ENCODE data around the gene FAM120A. TPM values are rescaled to one million over a fixed set of nuclear protein-coding genes. Genes with fewer than 3 reads are reported as not detected.

FAM120A gene
- total RNA-seq, 1 experiment from 2014 or later = 60.5 TPM

DNA sequence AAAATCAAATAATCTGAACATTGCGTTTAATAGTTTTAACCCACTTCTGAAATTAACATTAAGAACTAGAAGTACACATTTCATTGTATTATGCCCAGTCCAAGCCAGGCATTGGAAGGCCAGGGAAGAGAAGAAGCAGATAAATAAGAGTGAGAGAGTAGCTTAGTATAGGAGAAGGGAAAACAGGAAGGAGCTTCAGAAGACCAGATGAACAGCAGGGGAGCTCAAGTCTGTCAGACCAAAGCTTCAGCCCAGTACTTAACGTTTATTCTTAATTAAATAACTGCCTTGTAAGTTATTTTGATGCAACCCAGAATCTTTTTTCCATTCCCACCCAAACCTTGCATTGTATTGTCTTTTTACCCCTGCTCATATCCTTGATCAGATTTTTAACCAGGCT is 13.4 kb downstream of the FAM120A start:
- DNase-seq (ENCODE audit: low read depth, low spot score) = no peak
- in situ Hi-C loops (cut with HindIII; ENCODE audit: low pct_unique_long_range_greater_than_20kb, low sequenced_read_pairs) = no loop called here

DNA sequence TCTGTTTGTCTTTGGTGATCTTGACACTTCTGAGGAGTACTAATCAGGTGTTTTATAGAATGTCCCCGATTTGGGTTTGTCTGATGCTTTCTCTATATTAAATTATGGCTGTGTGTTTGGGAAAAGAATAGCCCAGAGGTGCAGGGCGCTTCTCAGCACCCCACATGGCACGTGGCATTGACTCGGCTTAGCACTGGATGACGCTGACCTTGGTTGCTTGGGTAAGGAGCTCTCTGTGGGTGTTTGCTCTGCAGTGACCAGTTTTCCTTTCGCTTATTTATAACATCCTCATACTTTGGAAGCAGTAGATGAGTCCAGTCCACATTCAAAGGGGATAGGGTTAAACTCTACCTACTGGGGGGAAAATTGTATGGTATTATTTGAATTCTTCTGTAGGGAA is 14.4 kb downstream of the FAM120A start:
- no peak for DNase-seq (ENCODE audit: low read depth, low spot score)
- in situ Hi-C loops (cut with HindIII; ENCODE audit: low pct_unique_long_range_greater_than_20kb, low sequenced_read_pairs) = no loop called here

DNA sequence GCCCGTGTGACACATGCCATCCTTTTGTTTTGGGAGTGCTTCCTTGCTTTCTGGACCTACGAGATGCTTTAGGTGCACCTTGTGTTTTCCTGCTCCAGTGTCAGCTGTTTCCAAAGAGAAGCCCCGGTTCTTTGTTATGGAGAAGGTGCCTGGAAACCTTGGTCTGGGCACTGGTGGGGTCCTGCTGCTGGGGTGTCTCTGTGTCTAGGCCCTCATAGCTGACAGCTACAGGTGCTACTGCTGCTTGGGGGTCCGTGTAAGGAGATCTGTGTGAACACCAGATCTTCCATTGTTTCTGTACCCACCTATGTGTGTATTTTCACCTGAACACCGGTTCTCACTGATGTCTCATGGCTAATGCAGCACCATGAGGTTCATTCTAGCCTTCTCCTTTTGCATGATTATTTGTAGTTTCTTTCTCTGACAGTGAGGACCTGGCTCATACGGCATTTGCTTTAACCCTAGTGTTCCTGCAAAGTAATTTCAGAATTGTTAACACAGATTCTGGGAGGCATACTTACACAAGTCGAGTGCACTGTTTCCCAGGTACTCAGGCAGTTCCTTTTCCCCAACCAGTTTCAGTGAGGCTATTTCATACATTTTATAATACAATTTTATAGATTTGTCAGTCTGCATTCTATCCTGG is 15.1 kb downstream of the FAM120A start:
- in situ Hi-C loops (cut with HindIII; ENCODE audit: low pct_unique_long_range_greater_than_20kb, low sequenced_read_pairs) = no loop called here

DNA sequence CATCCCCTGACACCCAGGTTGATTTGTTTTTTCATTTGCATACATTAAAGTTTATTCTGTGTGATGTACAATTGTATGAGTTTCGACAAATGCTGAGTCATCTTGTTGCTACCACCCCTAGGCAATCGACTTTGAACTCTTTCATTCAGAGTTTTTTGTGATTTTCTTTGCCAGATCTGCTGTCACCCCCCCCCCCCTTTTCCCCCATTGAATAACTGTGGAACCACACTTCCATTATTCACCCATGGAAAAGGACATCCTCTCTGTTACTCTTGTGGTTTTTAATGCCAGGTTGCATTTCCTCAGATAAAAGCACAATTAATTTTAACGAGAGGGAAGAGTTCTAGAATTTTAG is 15.6 kb downstream of the FAM120A start:
- DNase-seq (ENCODE audit: low read depth, low spot score) = no peak
- in situ Hi-C loops (cut with HindIII; ENCODE audit: low pct_unique_long_range_greater_than_20kb, low sequenced_read_pairs) = no loop called here

More for the DNA sequence above, 15.1 kb downstream of the FAM120A start:
- DNase-seq (ENCODE audit: low read depth, low spot score) = no peak

DNA sequence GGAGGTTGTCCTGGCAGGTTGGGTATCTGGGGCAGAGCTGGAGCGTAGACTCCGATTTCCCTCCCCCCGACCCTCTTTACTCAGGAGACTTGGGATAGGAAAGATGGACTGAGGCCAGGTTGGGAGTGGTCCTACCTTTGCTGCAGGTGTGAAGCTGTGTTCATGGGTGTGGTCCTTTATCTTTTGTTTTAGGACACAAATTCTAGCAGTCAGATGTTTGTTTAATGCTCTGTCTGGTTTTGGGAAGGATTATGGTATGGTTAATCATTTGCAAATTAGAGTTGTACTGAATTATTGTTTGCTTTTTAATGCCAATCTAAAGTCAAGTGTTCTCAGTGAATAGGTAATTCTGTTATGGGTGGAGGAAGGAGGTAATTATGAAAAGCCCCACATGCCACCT is 16.0 kb downstream of the FAM120A start:
- in situ Hi-C loops (cut with HindIII; ENCODE audit: low pct_unique_long_range_greater_than_20kb, low sequenced_read_pairs) = no loop called here
- no peak for DNase-seq (ENCODE audit: low read depth, low spot score)

DNA sequence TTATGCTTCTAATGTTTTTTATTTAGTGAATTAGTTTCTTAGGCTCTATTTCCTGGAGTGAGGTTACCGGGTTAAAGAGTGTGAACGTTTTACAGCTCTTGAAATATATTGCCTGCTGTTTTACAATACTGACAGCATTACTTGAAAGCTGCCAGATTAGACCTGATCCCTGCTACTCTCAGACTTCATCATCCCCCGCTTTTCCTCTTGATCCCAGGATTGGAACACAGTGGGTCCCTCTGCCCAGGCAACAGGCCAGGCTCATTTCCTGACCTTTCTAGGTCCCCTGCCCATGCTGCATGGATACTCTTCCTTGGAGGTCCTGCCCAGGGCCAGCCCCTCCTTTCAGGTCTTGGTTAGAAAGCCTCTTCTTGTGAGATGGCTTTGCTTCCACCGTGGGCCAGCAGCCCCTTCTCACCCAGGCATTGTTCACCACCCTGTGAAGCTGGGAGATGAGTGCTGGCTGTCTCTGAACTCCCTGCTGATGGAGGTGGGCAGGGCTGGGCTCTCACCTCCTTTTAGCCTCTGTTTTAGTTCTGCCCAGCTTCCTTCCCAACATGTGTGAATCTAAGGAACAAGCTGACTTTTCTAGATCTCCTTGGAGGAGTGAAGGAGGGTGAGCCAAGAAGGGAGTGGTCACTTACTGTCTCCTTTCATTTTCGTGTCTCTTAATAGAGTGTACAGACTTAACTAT is 17.4 kb downstream of the FAM120A start:
- in situ Hi-C loops (cut with HindIII; ENCODE audit: low pct_unique_long_range_greater_than_20kb, low sequenced_read_pairs) = no loop called here
- DNase-seq (ENCODE audit: low read depth, low spot score) = no peak

DNA sequence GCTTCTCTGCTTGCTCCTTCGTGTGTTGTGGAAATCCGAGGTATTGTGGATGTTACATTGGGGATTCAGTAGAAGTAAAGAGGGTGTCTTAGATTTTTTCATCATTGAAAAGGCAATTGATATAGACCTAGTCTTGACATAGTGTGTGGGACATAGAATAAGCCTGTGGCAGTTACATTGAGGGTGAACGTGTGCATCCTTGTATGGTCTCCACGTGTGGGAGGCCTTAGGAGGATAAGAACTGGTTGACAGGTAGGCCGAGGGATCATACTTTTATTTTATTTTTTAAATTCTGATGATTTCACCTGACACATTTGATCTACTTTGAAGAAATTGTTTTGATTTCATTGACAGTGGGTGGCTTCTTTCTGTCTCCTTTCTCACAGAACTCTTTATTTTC is 18.9 kb downstream of the FAM120A start:
- in situ Hi-C loops (cut with HindIII; ENCODE audit: low pct_unique_long_range_greater_than_20kb, low sequenced_read_pairs) = no loop called here

DNA sequence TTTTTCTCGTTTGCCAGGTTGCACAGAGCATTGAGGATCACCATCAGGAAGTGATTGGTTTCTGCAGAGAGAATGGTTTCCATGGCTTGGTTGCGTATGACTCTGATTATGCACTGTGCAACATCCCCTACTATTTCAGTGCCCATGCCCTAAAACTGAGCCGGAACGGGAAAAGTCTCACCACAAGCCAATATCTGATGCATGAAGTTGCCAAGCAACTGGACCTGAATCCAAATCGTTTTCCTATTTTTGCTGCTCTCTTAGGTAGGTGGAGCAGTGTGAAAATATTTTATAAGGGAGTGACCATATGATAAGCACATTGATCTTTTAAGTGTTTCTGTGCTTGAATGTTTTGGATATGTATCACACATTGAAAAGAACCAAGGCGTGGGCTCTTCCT is 19.6 kb downstream of the FAM120A start:
- DNase-seq (ENCODE audit: low read depth, low spot score) = no peak
- in situ Hi-C loops (cut with HindIII; ENCODE audit: low pct_unique_long_range_greater_than_20kb, low sequenced_read_pairs) = no loop called here

More for the DNA sequence above, 18.9 kb downstream of the FAM120A start:
- DNase-seq (ENCODE audit: low read depth, low spot score) = no peak

DNA sequence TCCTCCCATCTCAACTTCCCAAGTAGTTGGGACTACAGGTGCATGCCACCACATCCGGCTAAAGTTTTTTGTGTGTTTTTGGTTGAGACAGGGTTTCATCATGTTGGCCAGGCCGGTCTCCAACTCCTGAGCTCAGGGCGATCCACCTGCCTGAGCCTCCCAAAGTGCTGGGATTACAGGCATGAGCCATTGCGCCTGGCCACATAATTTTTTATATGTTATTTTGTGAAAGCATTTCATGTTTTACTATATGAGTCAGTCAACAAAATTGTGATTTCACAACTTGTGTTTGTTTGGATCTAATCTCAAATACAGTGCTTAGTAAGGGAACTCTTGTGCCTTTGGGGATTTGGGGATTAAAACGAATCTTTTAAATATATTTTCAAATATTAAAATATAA is 21.9 kb downstream of the FAM120A start:
- in situ Hi-C loops (cut with HindIII; ENCODE audit: low pct_unique_long_range_greater_than_20kb, low sequenced_read_pairs) = no loop called here
- no peak for DNase-seq (ENCODE audit: low read depth, low spot score)

DNA sequence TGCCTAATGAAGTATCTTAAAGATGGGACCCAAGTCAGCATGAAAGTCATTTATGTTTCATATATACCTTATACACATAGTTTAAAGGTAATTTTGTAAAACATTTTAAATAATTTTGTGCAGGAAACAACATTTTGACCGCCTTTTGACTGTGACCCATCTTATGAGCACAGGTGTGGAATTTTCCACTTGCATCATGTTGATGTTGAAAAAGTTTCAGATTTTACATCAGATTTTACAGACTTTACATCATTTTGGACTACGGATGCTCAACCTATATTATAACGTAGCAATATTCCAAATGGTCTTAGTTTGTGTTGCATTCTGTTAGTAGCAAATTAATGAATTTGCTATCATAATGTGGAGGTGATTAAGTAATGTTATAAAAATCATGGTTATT is 23.6 kb downstream of the FAM120A start:
- DNase-seq (ENCODE audit: low read depth, low spot score) = no peak
- in situ Hi-C loops (cut with HindIII; ENCODE audit: low pct_unique_long_range_greater_than_20kb, low sequenced_read_pairs) = no loop called here

DNA sequence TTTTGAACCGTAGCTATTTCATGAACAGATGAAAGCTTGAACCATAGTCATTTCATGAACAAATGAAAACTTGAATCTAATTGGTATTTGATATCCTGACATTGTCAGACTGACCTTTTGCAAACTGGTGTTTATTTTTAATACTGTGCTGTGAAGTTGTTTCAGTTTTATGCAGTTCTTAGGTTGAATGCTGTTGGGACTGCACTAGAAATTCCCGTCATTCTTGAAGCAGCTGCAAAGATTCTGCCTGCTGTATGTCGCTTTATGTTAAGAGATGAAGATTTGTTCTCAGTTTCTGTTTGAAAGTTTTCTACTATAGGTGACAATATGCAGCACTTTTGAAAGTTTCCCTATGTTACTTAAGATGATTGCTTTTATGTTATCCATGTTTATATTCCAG is 24.4 kb downstream of the FAM120A start:
- no peak for DNase-seq (ENCODE audit: low read depth, low spot score)
- in situ Hi-C loops (cut with HindIII; ENCODE audit: low pct_unique_long_range_greater_than_20kb, low sequenced_read_pairs) = no loop called here

DNA sequence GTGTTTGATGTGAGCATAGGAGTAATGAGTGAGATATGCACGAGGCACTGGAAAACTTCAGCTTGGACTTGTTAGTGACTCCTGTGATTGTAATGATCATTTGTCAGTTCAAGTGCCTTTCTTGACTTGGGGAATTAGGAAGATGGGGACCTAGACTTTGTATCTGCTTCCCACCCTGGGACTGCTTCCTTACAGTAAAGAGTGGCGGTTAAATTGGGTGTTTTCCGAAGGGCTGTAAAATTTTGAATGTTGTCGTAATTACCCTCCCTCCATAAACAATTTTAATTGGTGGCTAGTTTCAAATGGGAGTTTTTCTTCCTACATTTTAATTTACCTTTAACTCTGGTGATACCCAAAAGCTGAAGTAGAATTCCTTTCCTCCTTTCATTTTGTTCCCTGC is 25.4 kb downstream of the FAM120A start:
- in situ Hi-C loops (cut with HindIII; ENCODE audit: low pct_unique_long_range_greater_than_20kb, low sequenced_read_pairs) = no loop called here
- DNase-seq (ENCODE audit: low read depth, low spot score) = no peak

DNA sequence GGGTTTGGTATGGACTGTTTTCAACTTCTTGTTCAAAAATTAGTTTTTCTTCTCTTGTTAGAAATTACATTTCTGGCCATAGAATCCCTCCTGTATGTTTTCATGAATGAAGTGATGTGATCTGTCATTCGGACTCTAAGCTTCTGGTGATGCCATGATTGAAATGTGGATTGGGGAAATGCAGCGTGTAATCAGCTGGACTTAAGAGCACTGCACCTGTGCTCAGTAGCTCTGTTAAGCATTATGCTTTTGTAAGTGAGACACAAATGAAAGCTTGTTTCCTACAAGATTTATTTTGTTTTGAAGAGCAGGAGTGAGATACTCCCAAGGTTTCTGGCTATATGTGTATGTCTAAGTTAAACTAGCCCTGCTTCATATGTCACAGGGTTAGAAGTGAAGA is 25.9 kb downstream of the FAM120A start:
- in situ Hi-C loops (cut with HindIII; ENCODE audit: low pct_unique_long_range_greater_than_20kb, low sequenced_read_pairs) = no loop called here
- DNase-seq (ENCODE audit: low read depth, low spot score) = no peak

DNA sequence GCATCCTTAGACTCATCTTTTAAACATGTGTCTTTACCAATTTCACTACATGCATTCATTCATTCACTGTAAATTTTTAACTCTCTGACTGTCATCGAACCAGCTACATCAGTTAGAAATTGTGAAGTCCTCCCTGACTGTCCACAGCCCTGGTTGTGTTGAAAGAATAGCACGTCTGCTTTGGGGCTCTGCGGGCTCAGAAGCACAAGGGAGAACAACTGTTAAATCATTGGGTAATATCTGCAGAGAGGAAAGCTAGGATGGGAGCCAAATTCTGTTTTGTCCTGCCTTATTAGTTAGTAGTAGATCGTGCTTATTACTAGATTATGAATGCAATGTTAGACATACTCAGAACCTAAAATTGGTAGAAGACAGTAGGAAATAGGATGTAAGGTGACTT is 28.2 kb downstream of the FAM120A start:
- in situ Hi-C loops (cut with HindIII; ENCODE audit: low pct_unique_long_range_greater_than_20kb, low sequenced_read_pairs) = no loop called here

DNA sequence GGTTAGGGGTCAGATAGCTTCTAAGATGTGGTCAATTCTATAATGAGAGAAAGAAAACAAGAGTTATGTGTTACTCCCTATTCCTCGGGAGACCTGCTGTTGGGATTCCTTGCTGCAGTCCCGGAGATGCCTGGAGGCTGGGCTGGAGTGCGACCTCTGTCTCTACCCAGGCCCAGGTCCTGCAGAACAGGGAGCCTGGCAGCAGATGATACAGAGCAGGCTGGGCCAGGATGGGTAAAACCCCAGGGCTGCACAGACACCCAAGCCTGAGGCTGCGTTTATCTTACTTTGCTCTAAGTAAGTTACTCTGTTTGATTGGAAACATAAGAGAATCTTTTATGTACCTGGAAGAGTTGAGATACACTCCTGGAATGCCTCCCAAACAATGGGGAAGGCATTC is 28.8 kb downstream of the FAM120A start:
- no peak for DNase-seq (ENCODE audit: low read depth, low spot score)
- in situ Hi-C loops (cut with HindIII; ENCODE audit: low pct_unique_long_range_greater_than_20kb, low sequenced_read_pairs) = no loop called here

More for the DNA sequence above, 28.2 kb downstream of the FAM120A start:
- no peak for DNase-seq (ENCODE audit: low read depth, low spot score)

DNA sequence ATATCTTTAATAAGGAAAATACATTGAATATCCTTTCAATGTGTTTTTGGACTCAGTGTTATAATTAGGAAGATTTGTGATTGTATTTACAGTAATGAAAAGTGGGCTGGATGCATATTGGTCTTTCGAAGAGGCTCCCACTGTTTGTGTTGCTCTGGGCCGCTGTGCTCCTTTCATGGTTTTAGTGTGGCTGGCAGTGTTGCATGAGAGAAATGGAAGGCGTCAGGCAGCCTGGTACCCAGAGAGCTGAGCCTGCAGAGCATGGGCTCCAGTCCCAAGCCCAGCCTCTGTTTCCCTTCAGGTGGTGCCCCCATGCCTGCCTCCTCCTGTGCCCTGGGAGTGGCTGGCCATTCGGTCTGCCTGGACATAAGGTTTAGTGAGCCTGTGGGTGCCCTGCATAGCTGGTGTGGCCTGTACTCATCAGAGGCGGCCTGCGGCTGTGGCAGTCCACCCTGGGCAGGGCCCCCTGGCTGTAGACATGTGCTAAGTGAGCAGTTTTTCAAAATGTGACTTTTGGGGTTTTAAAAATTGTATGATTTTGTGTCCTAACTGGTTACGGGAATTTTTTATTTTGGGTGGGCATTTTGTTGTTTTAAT is 29.3 kb downstream of the FAM120A start:
- in situ Hi-C loops (cut with HindIII; ENCODE audit: low pct_unique_long_range_greater_than_20kb, low sequenced_read_pairs) = no loop called here

DNA sequence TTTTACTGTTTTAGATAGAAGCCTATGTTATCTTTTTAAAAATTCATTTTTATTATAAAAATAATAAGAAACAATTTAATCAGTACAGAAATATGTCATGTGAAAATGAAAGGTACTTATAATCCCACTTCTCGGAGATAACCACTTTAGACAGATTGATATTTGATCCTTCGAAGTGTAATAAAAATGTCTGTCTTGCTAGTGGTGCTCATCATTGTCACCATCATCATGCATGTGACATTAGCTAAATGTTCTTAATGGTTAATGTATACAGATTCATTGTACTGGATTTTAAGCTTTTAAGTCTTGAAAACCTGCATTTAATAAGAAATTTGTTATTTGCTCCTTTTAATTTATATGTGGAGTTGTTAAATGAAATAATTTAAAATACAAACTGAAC is 32.0 kb downstream of the FAM120A start:
- in situ Hi-C loops (cut with HindIII; ENCODE audit: low pct_unique_long_range_greater_than_20kb, low sequenced_read_pairs) = no loop called here
- DNase-seq (ENCODE audit: low read depth, low spot score) = no peak

More for the DNA sequence above, 29.3 kb downstream of the FAM120A start:
- DNase-seq (ENCODE audit: low read depth, low spot score) = no peak

DNA sequence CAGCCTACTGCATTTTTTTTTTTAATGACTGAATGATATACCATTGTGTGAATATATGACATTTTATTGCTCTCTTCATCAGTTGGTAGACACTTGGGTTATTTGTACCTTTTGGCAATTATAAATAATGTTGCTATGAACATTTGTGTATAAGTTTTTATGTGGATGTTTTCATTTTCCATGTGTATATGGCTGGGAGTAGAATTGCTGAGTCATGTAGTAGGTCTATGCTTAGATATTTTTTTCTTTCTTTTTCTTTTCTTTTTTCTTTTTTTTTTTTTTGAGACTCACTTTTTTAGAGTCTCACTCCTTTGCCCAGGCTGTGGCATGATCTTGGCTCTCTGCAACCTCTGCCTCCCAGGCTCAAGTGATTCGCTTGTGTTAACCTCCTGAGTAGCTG is 34.8 kb downstream of the FAM120A start:
- no peak for DNase-seq (ENCODE audit: low read depth, low spot score)
- in situ Hi-C loops (cut with HindIII; ENCODE audit: low pct_unique_long_range_greater_than_20kb, low sequenced_read_pairs) = no loop called here

DNA sequence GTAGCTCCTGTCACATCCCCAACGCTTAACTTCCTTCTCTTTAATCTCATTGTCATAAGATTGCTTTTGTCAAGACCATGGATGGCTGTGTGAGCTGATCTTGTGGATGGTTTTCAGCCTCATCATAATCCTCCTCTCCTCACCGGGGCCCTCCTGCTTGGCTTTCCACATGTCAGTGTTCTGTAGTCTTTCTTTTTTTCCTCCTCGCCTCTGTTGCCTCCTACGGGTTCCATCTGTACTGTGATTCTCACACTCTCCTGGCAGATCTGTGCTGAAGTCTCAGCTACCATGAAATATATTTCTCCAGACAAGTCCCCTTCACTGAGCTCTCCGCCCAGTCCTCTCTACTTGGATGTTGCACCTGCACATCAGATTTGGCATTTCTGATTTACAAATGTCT is 36.8 kb downstream of the FAM120A start:
- in situ Hi-C loops (cut with HindIII; ENCODE audit: low pct_unique_long_range_greater_than_20kb, low sequenced_read_pairs) = no loop called here
- no peak for DNase-seq (ENCODE audit: low read depth, low spot score)

Data from SK-MEL-5 (cell line).